ENCODE measurements around the gene ANK3.

ANK3 gene

DNA sequence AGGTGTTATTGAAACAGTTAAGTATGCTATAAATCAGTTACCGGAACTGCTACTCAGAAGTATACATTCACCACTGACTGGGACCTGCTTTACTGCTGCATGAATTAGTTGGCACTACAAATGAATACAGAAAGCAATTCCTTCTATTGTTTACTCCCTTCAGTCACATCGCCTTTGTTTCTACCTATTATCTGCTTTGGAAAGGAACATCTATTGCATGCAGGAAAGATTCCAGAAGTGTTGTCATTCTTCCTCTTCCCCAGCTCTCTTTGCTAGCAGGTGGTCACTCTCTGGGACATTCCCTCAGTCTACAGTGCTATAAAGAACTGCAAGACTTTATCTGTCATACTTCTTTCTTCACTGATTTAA is 131.3 kb downstream of the ANK3 start:
- Mint-ChIP-seq H3K27ac (peak overlapping the region in 2 of 3 experiments; percentile 20 to 66), H3K4me3 (no peak overlapping the region), H3K9me3 (no peaks in the 10 kb centered on the region), H3K4me1 (peaks cover 16% of the 10 kb centered on the region), H3K36me3 (ENCODE audit: low read depth) (peaks cover 5% of the 10 kb centered on the region), H3K27me3 (ENCODE audit: low read depth) (no peaks in the 10 kb centered on the region)
- TF ChIP-seq, protein P1, sequence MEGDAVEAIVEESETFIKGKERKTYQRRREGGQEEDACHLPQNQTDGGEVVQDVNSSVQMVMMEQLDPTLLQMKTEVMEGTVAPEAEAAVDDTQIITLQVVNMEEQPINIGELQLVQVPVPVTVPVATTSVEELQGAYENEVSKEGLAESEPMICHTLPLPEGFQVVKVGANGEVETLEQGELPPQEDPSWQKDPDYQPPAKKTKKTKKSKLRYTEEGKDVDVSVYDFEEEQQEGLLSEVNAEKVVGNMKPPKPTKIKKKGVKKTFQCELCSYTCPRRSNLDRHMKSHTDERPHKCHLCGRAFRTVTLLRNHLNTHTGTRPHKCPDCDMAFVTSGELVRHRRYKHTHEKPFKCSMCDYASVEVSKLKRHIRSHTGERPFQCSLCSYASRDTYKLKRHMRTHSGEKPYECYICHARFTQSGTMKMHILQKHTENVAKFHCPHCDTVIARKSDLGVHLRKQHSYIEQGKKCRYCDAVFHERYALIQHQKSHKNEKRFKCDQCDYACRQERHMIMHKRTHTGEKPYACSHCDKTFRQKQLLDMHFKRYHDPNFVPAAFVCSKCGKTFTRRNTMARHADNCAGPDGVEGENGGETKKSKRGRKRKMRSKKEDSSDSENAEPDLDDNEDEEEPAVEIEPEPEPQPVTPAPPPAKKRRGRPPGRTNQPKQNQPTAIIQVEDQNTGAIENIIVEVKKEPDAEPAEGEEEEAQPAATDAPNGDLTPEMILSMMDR (IDR thresholded peaks at IDR 0.05; ENCODE audit: unreplicated experiment in 3 of 3): no peak

DNA sequence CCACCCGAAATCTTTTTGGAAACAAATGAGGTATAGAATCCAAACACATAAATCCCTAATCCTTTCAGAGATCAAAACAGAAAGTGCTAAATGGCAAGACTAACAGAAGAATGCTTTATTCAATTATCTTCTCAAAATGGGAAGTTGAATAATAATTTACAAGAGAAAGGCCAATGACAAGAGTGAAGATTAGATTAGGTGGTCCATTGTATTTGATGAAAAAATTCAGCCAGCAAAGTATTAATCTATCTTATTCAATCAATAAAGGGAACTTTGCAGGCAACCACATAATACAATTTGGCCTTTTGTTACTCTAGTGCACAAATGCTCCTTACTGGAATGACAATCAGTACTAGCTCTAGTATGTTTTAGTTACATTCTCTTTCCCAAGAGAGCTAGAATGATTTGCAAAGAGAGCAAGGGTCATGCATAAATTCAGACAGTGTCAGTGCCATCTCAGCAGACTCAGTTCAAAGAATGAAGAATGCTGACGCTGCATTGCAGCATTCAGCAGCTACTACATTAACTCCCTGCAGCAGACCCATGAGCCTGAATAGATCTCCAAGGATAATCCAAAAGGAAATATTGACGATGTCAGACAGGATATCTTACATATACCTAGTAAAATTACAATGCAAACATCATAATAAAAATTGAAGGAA is 131.8 kb downstream of the ANK3 start:
- Mint-ChIP-seq H3K27ac (peak overlapping the region; percentile 20 to 66 (median 57)), H3K36me3 (ENCODE audit: low read depth) (peaks cover 3% of the 10 kb centered on the region), H3K9me3 (no peaks in the 10 kb centered on the region), H3K27me3 (ENCODE audit: low read depth) (no peaks in the 10 kb centered on the region), H3K4me3 (no peak overlapping the region), H3K4me1 (peaks cover 16% of the 10 kb centered on the region)
- TF ChIP-seq, protein P1 (IDR thresholded peaks at IDR 0.05; ENCODE audit: unreplicated experiment in 3 of 3): no peak

DNA sequence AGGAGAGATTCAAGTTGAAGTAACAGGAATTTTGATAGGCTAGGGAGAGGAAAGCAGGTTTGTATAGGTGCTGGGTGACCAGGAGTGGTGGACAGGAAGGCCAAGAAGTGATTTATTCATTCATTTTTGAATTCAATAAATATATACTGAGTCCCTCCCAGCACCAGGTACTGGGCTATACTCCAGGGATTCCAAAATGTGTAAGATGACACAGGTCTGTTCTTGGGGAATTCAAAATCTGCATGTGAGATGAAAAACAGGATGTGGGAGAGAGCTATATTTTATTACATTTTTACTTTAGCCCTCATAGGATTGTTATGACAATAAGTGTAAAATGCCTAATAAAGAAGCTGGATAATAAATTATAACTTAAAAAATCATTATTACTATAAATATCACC is 134.9 kb downstream of the ANK3 start:
- no peak overlapping the region for H3K4me3 Mint-ChIP-seq
- H3K9me3 Mint-ChIP-seq: no peaks in the 10 kb centered on the region
- peaks cover 5% of the 10 kb centered on the region for H3K27me3 Mint-ChIP-seq (ENCODE audit: low read depth)
- H3K36me3 Mint-ChIP-seq (ENCODE audit: low read depth): no peaks in the 10 kb centered on the region
- peaks cover 16% of the 10 kb centered on the region for H3K4me1 Mint-ChIP-seq
- no peak overlapping the region for H3K27ac Mint-ChIP-seq
- TF ChIP-seq, protein P1 (IDR thresholded peaks at IDR 0.05; ENCODE audit: unreplicated experiment in 3 of 3): no peak

DNA sequence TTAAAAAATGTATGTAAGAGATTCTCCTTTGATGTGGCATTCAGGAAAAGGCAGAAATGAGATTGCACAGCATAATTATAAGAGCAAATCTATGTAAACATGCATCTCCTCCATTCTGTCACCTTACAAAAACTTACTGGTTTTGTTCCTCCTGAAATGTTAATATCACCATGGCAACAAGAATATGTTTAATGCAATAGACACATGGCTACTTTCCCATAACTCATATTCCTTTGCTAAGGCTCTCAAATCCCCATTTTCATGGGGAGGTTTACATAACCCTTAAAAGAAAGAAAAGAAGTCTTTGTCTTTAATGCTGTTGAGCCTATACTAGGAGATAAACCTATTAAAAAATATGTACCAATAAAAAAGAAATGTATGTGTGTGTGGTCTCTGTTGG is 136.2 kb downstream of the ANK3 start:
- Mint-ChIP-seq H3K27me3 (ENCODE audit: low read depth) (peaks cover 5% of the 10 kb centered on the region), H3K4me3 (no peak overlapping the region), H3K36me3 (ENCODE audit: low read depth) (no peaks in the 10 kb centered on the region), H3K4me1 (peaks cover 12% of the 10 kb centered on the region), H3K27ac (no peak overlapping the region), H3K9me3 (no peaks in the 10 kb centered on the region)
- TF ChIP-seq, protein P1 (IDR thresholded peaks at IDR 0.05; ENCODE audit: unreplicated experiment in 3 of 3): no peak

DNA sequence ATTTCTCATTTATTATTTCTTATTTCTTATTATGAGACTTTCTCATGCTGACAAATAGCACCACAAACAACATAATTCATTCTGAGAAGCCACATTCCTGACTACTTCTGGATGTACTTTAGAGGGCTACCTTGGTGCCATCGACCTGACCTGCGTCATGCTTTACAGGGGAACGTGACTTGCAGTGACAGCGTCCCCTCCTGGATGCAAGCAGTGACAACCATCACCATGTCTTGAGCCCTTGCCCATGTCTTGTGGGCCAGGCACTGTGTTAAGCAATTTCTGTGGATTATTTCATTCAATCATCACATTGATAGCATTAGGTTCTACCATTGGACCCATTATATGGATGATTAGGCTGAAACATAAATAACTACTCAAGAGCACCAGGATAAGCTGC is 137.0 kb downstream of the ANK3 start:
- Mint-ChIP-seq H3K4me1 (peaks cover 4% of the 10 kb centered on the region), H3K36me3 (ENCODE audit: low read depth) (no peaks in the 10 kb centered on the region), H3K27me3 (ENCODE audit: low read depth) (peaks cover 5% of the 10 kb centered on the region)

DNA sequence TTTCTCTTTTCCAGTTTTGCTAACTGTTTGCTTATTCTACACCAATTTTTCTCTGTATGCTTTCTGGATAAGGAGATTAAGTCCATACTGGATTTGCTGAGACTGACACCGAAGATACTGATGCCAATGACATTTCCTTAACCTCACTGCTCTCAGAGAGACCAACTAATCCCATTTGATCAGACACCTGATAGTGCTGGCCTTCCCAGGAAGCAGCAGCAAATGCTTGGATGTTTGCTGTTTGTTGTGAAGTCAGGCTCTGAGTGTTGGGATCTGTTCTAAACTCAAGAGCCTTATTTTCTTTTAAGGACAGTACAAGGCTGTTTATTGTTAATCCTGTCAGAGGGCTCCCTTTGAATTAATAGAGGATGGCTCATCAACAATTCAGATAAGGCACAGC is 143.3 kb downstream of the ANK3 start:
- TF ChIP-seq, protein P1 (IDR thresholded peaks at IDR 0.05; ENCODE audit: unreplicated experiment in 3 of 3): no peak
- no peaks in the 10 kb centered on the region for H3K9me3 Mint-ChIP-seq
- no peak overlapping the region for H3K27ac Mint-ChIP-seq

More for the DNA sequence above, 137.0 kb downstream of the ANK3 start:
- Mint-ChIP-seq H3K4me3 (no peak overlapping the region), H3K9me3 (no peaks in the 10 kb centered on the region), H3K27ac (no peak overlapping the region)
- TF ChIP-seq, protein P1 (IDR thresholded peaks at IDR 0.05; ENCODE audit: unreplicated experiment in 3 of 3): no peak

More for the DNA sequence above, 143.3 kb downstream of the ANK3 start:
- Mint-ChIP-seq H3K27me3 (ENCODE audit: low read depth) (peaks cover 4% of the 10 kb centered on the region), H3K4me3 (no peak overlapping the region), H3K4me1 (no peaks in the 10 kb centered on the region), H3K36me3 (ENCODE audit: low read depth) (no peaks in the 10 kb centered on the region)

All from nephron (organoid).